Smooth muscle cell (in vitro differentiated cells): ENCODE measurements around the gene ABCC1. TPM values are rescaled to one million over a fixed set of nuclear protein-coding genes. Genes with fewer than 3 reads are reported as not detected.
"Not testable (repeated sequence)": the region's sequence is repeated elsewhere in the genome, so short reads cannot be mapped to it uniquely, and the experiment has no call there.

ENCODE experiments used
- DNase-seq: peaks from one replicate; lab custom pipeline; 2025; ENCODE audit not compliant: unreplicated experiment; lab: John Stamatoyannopoulos, UW
- H2AFZ ChIP-seq: fragments of 200-600 bp; sonication (generic); 2 replicates; pipeline ENCODE4 v1.6.0; 2016; ENCODE audit warnings: antibody characterized with exemption, low read depth, mild to moderate bottlenecking
- H3F3A ChIP-seq: fragments of 200-600 bp; sonication (generic); 2 replicates; pipeline ENCODE4 v1.6.0; 2017; ENCODE audit warnings: antibody characterized with exemption, low read depth
- H3K27ac ChIP-seq: fragments of 200-600 bp; sonication (generic); 2 replicates; pipeline ENCODE4 v1.5.1; 2016; ENCODE audit warnings: low read depth, mild to moderate bottlenecking
- H3K27me3 ChIP-seq: fragments of 200-600 bp; sonication (generic); 2 replicates; pipeline ENCODE4 v1.6.1; 2016; ENCODE audit warnings: low read depth, mild to moderate bottlenecking
- H3K36me3 ChIP-seq: fragments of 200-600 bp; sonication (generic); 2 replicates; pipeline ENCODE4 v1.5.1; 2016; ENCODE audit warnings: low read depth
- H3K4me1 ChIP-seq: fragments of 200-600 bp; sonication (generic); 2 replicates; pipeline ENCODE4 v1.5.1; 2016; ENCODE audit warnings: low read depth
- H3K4me2 ChIP-seq: fragments of 200-600 bp; sonication (generic); 2 replicates; pipeline ENCODE4 v1.6.0; 2016; ENCODE audit warnings: mild to moderate bottlenecking
- H3K4me3 ChIP-seq: fragments of 200-600 bp; sonication (generic); 2 replicates; pipeline ENCODE4 v1.5.1; 2016; ENCODE audit warnings: mild to moderate bottlenecking
- H3K79me2 ChIP-seq: fragments of 200-600 bp; sonication (generic); 2 replicates; pipeline ENCODE4 v1.6.0; 2016; ENCODE audit warnings: low read depth, mild to moderate bottlenecking
- H3K9ac ChIP-seq: fragments of 200-600 bp; sonication (generic); 2 replicates; pipeline ENCODE4 v1.6.0; 2016; ENCODE audit warnings: low read depth
- H3K9me3 ChIP-seq: fragments of 200-600 bp; sonication (generic); replicated peaks from 2 replicates; pipeline ENCODE4 v1.5.1; 2016; ENCODE audit warnings: low read depth
- H4K20me1 ChIP-seq: fragments of 200-600 bp; sonication (generic); 2 replicates; pipeline ENCODE4 v1.6.0; 2016; ENCODE audit warnings: low read depth
- WGBS: methylation state at CpG from one replicate; pipeline ENCODE4 v1.1.7; 2016; ENCODE audit warnings: low lambda C conversion rate; 5-methylcytosine and 5-hydroxymethylcytosine counted together
- polyA plus RNA-seq: library from polyadenylated mRNA; unstranded; fragments of >200 nt; fragmentation: Nextera tagmentation; extraction: Ambion mirVana; gene quantifications from 2 replicates; pipeline ENCODE4 v1.2.1, GENCODE V29; 2016
- total RNA-seq: library from RNA; depleted of rRNA; stranded (reverse); fragments of >200 nt; gene quantifications from 2 replicates; pipeline ENCODE4 v1.2.3, GENCODE V29; 2014
- TF ChIP-seq, protein P1 (sequence below): fragments of 200-600 bp; sonication (generic); IDR thresholded peaks from 2 replicates; pipeline ENCODE4 v1.5.1; 2017; ENCODE audit warnings: borderline replicate concordance, mild to moderate bottlenecking, antibody characterized with exemption; ENCODE audit not compliant: insufficient read depth, poor library complexity, severe bottlenecking

The ABCC1 gene
- total and polyA plus RNA-seq, 2 experiments from 2014 or later: 10.2 to 22.7 TPM

DNA sequence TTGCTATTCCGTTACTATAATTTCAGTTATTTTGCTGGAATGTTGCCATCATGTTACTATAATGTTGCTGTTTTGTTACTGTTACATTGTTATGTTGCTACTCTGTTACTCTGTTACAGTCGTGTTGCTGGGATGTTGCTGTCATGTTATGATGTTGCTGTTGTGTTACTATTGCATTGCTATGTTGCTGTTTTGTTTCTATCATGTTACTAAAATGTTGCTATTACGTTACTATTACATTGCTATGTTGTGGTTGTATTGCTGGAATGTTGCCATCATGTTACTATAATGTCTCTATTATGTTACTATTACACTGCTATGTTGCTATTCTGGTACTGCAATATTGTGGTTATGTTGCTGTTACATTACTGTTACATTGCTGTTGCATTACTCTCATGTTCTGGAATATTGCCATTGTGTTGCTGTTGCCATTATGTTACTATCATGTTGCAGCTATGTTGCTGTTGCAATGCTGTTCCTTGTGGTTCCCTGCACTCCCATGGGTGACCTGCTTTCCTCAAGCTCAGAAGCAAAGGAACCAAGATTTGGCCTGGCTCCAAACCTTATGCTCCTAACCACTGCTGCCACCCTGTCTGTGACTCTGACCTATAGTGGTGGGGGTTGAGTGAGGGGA, 209.4 kb downstream of the ABCC1 start:
- Histone ChIP-seq H3F3A (no peaks in the 10 kb centered on the region), H4K20me1 (no peaks in the 10 kb centered on the region), H3K79me2 (no peaks in the 10 kb centered on the region), H3K9ac (no peak overlapping the region), H2AFZ (no peak overlapping the region), H3K4me1 (no peaks in the 10 kb centered on the region), H3K9me3 (no peaks in the 10 kb centered on the region), H3K4me3 (no peak overlapping the region), H3K4me2 (no peak overlapping the region), H3K36me3 (no peaks in the 10 kb centered on the region), H3K27ac (no peak overlapping the region), H3K27me3 (no peaks in the 10 kb centered on the region)
- TF ChIP-seq, protein P1, sequence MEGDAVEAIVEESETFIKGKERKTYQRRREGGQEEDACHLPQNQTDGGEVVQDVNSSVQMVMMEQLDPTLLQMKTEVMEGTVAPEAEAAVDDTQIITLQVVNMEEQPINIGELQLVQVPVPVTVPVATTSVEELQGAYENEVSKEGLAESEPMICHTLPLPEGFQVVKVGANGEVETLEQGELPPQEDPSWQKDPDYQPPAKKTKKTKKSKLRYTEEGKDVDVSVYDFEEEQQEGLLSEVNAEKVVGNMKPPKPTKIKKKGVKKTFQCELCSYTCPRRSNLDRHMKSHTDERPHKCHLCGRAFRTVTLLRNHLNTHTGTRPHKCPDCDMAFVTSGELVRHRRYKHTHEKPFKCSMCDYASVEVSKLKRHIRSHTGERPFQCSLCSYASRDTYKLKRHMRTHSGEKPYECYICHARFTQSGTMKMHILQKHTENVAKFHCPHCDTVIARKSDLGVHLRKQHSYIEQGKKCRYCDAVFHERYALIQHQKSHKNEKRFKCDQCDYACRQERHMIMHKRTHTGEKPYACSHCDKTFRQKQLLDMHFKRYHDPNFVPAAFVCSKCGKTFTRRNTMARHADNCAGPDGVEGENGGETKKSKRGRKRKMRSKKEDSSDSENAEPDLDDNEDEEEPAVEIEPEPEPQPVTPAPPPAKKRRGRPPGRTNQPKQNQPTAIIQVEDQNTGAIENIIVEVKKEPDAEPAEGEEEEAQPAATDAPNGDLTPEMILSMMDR: no peak
- no peak for DNase-seq
- WGBS: 84% methylated on average over 3 of the region's 3 CpGs

DNA sequence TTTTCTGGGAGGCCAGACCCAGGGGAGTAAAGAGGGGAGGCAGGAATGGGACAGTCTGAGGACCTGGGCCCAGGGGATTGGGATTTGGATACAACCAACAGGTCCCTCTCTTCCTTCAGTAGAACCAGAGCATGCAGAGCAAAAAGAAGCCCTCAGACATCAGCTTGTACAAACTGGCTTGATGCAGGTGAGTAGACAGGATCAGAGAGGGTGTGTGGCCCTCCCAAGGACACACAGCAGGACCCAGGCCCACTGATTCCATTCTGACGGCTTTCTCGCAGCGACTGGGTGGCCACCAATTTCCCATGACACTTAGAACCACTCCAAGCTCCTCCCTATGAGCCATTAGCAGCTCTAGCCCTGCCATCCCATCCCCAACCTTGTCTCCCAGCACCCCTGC, 210.2 kb downstream of the ABCC1 start:
- H3K9ac ChIP-seq: no peak overlapping the region
- TF ChIP-seq, protein P1: no peak
- no peaks in the 10 kb centered on the region for H4K20me1 ChIP-seq
- H3K27me3 ChIP-seq: no peaks in the 10 kb centered on the region
- no peaks in the 10 kb centered on the region for H3K4me1 ChIP-seq
- H3K27ac ChIP-seq: no peak overlapping the region
- H3F3A ChIP-seq: no peaks in the 10 kb centered on the region
- H3K4me3 ChIP-seq: no peak overlapping the region
- no peak overlapping the region for H3K4me2 ChIP-seq
- DNase-seq: no peak
- no peaks in the 10 kb centered on the region for H3K79me2 ChIP-seq
- no peaks in the 10 kb centered on the region for H3K9me3 ChIP-seq
- WGBS: 81% methylated on average over 3 of the region's 3 CpGs
- H3K36me3 ChIP-seq: no peaks in the 10 kb centered on the region
- no peak overlapping the region for H2AFZ ChIP-seq

DNA sequence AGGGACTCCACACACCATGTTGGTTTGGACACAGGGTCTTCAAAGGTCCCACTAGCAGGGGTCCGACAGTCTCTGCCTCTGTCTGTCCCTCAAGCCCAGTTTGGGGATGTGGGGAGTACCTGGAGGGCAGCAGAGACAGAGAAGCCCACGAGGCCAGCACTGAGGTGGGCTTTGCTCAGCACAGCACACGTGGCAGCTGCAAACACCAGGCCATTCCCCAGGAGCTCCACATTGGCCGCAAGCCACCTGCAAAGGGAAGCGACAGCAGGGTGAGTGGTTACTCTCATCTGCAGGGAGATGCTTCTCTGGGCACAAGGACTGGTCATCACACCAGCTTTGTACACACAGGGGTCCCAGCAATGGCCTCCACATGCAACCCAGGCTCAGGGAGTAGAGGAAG, 211.9 kb downstream of the ABCC1 start:
- no peaks in the 10 kb centered on the region for H4K20me1 ChIP-seq
- no peaks in the 10 kb centered on the region for H3K4me1 ChIP-seq
- no peaks in the 10 kb centered on the region for H3K9me3 ChIP-seq
- H3F3A ChIP-seq: no peaks in the 10 kb centered on the region
- 75% methylated on average over 5 of the region's 5 CpGs for WGBS
- no peaks in the 10 kb centered on the region for H3K27me3 ChIP-seq
- no peak for DNase-seq
- H3K79me2 ChIP-seq: no peaks in the 10 kb centered on the region
- H3K4me2 ChIP-seq: no peak overlapping the region
- H3K9ac ChIP-seq: no peak overlapping the region
- no peak overlapping the region for H3K4me3 ChIP-seq
- no peaks in the 10 kb centered on the region for H3K36me3 ChIP-seq
- TF ChIP-seq, protein P1: no peak
- H3K27ac ChIP-seq: no peak overlapping the region
- H2AFZ ChIP-seq: no peak overlapping the region

DNA sequence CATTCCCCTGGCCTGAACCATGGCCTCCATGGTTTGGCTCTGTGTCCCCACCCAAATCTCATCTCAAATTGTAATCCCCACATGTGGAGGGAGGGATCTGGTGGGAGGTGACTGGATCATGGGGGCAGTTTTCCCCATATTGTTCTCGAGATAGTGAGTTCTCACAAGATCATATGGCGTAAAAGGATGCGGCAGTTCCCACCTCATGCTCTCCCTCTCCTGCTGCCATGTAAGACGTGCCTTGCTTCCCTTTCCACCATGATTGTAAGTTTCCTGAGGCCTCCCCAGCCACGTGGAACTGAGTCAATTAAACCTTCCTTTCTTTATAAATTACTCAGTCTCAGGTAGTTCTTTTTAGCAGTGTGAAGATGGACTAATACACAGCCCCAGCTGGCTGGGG, 212.4 kb downstream of the ABCC1 start:
- not testable (repeated sequence) for H3K9me3 ChIP-seq, H3K9ac ChIP-seq, H3K4me3 ChIP-seq, H3K27me3 ChIP-seq, H3K27ac ChIP-seq, H3F3A ChIP-seq, H4K20me1 ChIP-seq, H3K4me1 ChIP-seq, H2AFZ ChIP-seq, H3K79me2 ChIP-seq, H3K36me3 ChIP-seq, H3K4me2 ChIP-seq, DNase-seq
- WGBS: 77% methylated on average over 5 of the region's 5 CpGs
